GM20000 (cell line): ENCODE results near the gene TOLLIP.

ENCODE experiments used
- DNase-seq: peaks from one replicate; pipeline ENCODE4 v3.0.0; 2012; ENCODE audit warnings: low spot score
- TF ChIP-seq, protein P1 (sequence below): IDR thresholded peaks from 2 replicates; pipeline ENCODE4 v1.5.1; 2012; ENCODE audit warnings: mild to moderate bottlenecking, control low read depth; ENCODE audit errors: extremely low read depth, missing control alignments

TOLLIP gene

DNA sequence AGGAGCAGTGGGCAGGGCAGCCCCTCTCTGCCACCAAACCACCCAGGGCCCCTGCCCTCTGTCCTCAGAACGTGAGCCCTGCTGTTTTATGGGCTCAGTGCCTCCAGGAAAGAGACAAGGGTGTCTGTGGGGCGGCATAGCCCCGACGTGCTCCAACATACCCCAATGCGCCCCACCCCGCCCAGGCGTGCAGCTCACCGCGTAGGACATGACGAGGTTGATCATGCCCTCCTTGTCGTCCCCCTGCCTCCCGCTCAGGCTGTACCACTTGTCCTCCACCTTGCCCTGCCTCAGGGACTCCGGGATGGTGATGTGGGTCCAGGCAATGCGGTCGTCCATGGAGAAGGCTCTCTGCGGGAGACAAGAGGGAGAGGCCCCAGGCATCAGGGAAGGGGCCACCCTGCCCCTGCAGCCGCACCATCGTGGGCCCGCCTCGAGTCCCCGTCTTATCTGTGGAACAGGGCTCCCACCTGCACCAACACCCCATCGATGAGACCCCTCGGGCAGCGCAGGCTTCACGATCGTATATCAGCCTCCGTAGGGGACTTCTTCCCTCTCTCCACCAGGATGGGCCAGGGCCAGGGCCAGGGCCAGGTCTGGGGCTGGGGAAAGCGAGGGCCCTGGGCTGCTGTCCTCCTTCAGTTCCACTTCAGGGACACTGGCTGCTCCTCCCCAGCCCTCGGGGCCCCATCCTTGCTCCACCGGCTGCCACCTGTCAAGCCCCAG lies 20.8 kb downstream of the TOLLIP start:
- TF ChIP-seq, protein P1, sequence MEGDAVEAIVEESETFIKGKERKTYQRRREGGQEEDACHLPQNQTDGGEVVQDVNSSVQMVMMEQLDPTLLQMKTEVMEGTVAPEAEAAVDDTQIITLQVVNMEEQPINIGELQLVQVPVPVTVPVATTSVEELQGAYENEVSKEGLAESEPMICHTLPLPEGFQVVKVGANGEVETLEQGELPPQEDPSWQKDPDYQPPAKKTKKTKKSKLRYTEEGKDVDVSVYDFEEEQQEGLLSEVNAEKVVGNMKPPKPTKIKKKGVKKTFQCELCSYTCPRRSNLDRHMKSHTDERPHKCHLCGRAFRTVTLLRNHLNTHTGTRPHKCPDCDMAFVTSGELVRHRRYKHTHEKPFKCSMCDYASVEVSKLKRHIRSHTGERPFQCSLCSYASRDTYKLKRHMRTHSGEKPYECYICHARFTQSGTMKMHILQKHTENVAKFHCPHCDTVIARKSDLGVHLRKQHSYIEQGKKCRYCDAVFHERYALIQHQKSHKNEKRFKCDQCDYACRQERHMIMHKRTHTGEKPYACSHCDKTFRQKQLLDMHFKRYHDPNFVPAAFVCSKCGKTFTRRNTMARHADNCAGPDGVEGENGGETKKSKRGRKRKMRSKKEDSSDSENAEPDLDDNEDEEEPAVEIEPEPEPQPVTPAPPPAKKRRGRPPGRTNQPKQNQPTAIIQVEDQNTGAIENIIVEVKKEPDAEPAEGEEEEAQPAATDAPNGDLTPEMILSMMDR, result no peak
- no peak for DNase-seq

DNA sequence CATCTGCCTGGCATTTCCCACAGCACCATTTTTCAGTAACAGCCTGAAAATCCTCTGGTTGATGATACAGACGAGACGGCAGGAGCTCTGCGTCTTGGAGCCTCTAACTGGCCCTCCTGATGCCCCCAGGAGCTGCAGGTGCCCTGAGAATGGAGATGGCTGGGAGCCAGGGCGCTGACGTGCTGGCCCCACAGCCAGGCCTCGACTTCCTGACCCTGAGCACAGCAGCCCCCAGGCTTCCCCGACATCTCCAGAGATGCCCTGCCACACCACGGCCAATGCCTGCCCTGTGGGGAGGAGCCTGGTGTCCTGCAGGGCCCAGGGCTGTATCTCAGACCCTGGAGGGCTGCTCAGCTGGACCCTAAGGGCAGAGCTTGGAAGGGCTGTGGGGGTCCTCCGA lies 21.5 kb downstream of the TOLLIP start:
- TF ChIP-seq, protein P1, result no peak
- no peak for DNase-seq

DNA sequence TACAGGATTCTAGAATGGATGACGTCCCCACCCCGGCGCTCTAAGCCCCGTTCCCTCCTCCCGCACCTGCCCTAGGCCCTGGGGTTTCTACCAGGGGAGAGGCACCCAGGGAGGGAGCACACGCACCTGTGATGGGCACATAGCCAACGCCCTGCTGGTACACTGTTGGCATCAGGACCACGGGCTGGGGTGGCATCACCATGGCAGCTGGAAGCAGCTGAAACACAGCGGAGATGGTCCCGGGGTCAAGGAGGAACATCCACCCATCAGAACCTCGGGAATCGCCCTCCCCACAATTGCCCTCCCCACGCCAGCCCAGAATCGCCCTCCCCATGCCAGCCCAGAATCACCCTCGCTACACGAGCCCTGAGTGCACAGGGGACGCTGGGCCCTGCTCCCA lies 23.6 kb downstream of the TOLLIP start:
- TF ChIP-seq, protein P1, result no peak
- no peak for DNase-seq

DNA sequence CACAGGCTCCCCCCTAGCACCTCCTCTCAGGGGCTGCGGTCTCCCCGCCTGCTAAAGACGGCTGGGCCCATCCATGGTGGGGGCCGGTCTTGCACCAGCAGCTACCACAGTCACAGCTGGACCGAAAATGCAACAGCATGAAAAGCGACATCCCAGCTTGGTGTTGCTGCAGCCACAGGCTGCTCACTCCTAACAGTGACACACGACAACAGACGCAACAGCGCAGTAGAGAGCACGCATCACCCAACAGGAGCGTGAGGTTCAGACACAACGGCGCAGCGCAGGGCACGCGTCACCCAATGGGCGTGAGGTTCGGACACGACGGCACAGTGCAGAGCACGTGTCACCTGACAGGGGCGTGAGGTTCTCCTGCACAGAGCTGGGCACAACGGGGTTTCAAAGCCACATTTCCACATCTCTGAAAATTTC lies 24.1 kb downstream of the TOLLIP start:
- no peak for DNase-seq
- TF ChIP-seq, protein P1, result no peak

DNA sequence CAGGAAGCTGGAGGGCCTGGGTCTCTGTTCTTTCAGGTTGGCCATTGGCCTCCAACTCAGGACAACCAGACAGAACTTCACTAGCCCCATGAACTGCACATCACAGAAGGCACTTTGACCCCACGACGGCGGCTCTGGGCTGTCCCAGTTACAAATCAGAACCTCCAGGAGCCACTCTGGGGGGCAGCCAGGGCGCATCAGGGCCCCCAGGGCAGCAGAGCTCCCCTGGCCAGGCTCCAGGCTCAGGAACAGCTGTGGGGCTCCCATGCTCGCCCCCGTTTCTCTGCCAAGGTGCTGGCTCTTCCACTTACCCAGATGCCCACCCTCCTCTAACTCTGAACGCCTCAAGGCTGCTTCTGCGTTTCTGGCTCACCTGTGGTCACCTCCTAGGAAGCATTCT lies 25.5 kb downstream of the TOLLIP start:
- TF ChIP-seq, protein P1, result no peak

DNA sequence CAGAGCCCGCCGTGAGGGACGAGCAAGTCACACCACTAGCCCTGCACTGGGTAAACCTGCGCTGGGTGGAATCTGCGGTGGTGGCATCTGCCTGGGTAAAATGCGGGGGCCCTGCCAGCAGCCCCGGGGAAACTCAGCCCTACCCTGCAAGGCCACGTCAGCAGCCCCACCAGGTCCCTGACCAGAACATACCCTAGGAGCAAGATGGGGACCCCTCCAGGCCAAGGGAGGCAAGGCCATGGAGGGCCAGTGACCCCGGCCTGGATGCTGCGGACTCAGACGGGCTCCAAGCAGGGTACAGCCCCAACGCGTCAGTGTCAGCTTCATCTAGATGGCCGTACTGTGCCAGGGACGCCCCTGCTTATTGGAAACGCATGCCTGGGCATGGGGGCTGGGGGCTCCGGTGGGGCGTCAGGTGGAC lies 26.3 kb downstream of the TOLLIP start:
- TF ChIP-seq, protein P1, result no peak
- DNase-seq, result no peak

More for the DNA sequence above, 25.5 kb downstream of the TOLLIP start:
- no peak for DNase-seq

DNA sequence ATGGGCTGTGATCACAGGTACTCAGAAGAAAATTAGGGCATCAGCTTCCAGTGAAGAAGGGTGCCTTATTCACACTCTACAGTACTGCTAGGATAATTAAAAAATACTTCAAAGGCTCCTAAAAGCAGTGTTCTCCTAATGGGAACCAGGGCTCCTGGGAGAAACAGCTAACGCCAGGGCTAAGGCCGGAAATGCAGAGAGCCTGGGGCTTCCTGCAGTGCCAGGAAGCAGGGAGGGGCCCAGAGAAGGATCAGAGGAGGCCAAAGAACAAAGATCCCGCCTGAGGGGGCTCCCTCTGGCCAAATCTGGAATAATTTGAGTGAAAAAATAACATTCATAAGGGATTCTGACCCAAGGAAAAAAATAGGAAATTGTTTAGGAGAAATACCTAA lies 27.5 kb downstream of the TOLLIP start:
- TF ChIP-seq, protein P1, result no peak
- DNase-seq, result no peak
